ENCODE results near the gene TSC22D1. TPM values are rescaled to one million over a fixed set of nuclear protein-coding genes. Genes with fewer than 3 reads are reported as not detected.

The TSC22D1 gene
- total and polyA plus RNA-seq, 2 of the 4 experiments (the other 2 are of a cell fraction): 30.8 to 42.2 TPM

- ChIA-PET POLR2A (ENCODE audit: unreplicated experiment) (no interaction called here), CTCF (interaction anchor here (0.9 kb wide), 1 partner anchor 8 kb away, joined by 4 read pairs; no protein-coding TSS in a partner anchor)
- peaks cover 32% of the 10 kb centered on the region; the same call in 1 of the 2 replicates for H4K20me1 ChIP-seq (ENCODE audit: insufficient read depth, low read length)
- H3K4me3 ChIP-seq (ENCODE audit: insufficient read depth, low read depth, low read length): no peak overlapping the region
- H2BK15ac ChIP-seq (ENCODE audit: low read depth, low read length): no peak overlapping the region
- no peaks in the 10 kb centered on the region for H3K27me3 ChIP-seq (ENCODE audit: control insufficient read depth, insufficient read depth, low read length)
- no peak overlapping the region for H2BK20ac ChIP-seq (ENCODE audit: low read depth, low read length)
- H3K9me3 ChIP-seq (ENCODE audit: control insufficient read depth, insufficient read depth, low read length): no peaks in the 10 kb centered on the region
- no peak overlapping the region for H3K27ac ChIP-seq (ENCODE audit: insufficient read depth, low read length)
- no peak overlapping the region for H3K9ac ChIP-seq (ENCODE audit: low read depth, low read length)
- no peak overlapping the region for H3K18ac ChIP-seq (ENCODE audit: low read depth, low read length)
- no peak overlapping the region for H3K4ac ChIP-seq (ENCODE audit: low read depth, low read length)
- in situ Hi-C loops (cut with MboI; ENCODE audit: low sequenced_read_pairs) (no loop called here), dilution Hi-C loops (cut with HindIII; ENCODE audit: low sequenced_read_pairs, unreplicated experiment) (no loop called here), intact Hi-C loops (cut with micrococcal nuclease) (no loop called here)
- ATAC-seq (ENCODE audit: low read depth): no peak
- BruUV-seq (replicated peaks): no TSS peak
- H2AK5ac ChIP-seq (ENCODE audit: low read depth, low read length): no peak overlapping the region
- no peaks in the 10 kb centered on the region for H3K36me3 ChIP-seq (ENCODE audit: control insufficient read depth, insufficient read depth, low read length)
- 0 out of 2 replicates have a peak, but pooled peaks cover 4% of the 10 kb centered on the region for H3K9me1 ChIP-seq (ENCODE audit: insufficient read depth, low read length)
- DNase-seq: no peak
- H3K79me1 ChIP-seq (ENCODE audit: low read depth in 1 of 2, low read length in 2 of 2): peaks cover 18 to 72% of the 10 kb centered on the region in 2 experiments
- H4K91ac ChIP-seq (ENCODE audit: insufficient read depth, low read depth, low read length): no peak overlapping the region
- H2AK9ac ChIP-seq (replicated peaks; ENCODE audit: low read depth, low read length, poor library complexity): no peak overlapping the region
- H3K56ac ChIP-seq (ENCODE audit: extremely low read depth, insufficient read depth, low read length): no peak overlapping the region
- H3K4me1 ChIP-seq (ENCODE audit: control insufficient read depth, insufficient read depth, low read length): peaks cover 10% of the 10 kb centered on the region
- H2AFZ ChIP-seq (replicated peaks; ENCODE audit: low read length, poor library complexity): no peak overlapping the region
- H3K4me2 ChIP-seq (ENCODE audit: low read depth, low read length): peak overlapping the region; percentile 72; the same call in 1 of the 2 replicates
- H2BK5ac ChIP-seq (ENCODE audit: low read depth, low read length, poor library complexity, severe bottlenecking): no peak overlapping the region
- no peak overlapping the region for H3K14ac ChIP-seq (replicated peaks; ENCODE audit: low read depth, low read length)
- H4K5ac ChIP-seq (ENCODE audit: low read depth, low read length): no peak overlapping the region; the same call in 1 of the 2 replicates
- no peak overlapping the region for H2BK120ac ChIP-seq (ENCODE audit: low read depth, low read length)
- TF ChIP-seq CEBPB (IDR thresholded peaks at IDR 0.05; ENCODE audit: low read depth, low read length): no peak
- TF ChIP-seq MAFK (IDR thresholded peaks at IDR 0.05; ENCODE audit: low read depth, low read length): no peak
- TF ChIP-seq FOS (IDR thresholded peaks at IDR 0.05; ENCODE audit: low read depth, low read length): no peak
- no peak for TF ChIP-seq USF2 (IDR thresholded peaks at IDR 0.05; ENCODE audit: low read depth, low read length)
- TF ChIP-seq RCOR1 (IDR thresholded peaks at IDR 0.05; ENCODE audit: insufficient replicate concordance, low read length): no peak
- TF ChIP-seq RAD21 (IDR thresholded peaks at IDR 0.05; ENCODE audit: low read length): no peak
- TF ChIP-seq CTCF (conservative IDR thresholded peaks at IDR 0.05; ENCODE audit: low read depth, low read length): no peak
- no peak for TF ChIP-seq POLR2A (IDR thresholded peaks at IDR 0.05; ENCODE audit: low read depth, low read length)
- TF ChIP-seq CHD1 (IDR thresholded peaks at IDR 0.05; ENCODE audit: low read depth, low read length): no peak
- no peak for TF ChIP-seq MAZ (IDR thresholded peaks at IDR 0.05; ENCODE audit: borderline replicate concordance, low read depth, low read length)
- no peak for TF ChIP-seq BHLHE40 (IDR thresholded peaks at IDR 0.05; ENCODE audit: low read depth, low read length)
- TF ChIP-seq MXI1 (IDR thresholded peaks at IDR 0.05; ENCODE audit: borderline replicate concordance, low read depth, low read length): no peak
- 0 out of 2 replicates have a peak overlapping the region, but pooled peaks have one; percentile 64 for H3K23ac ChIP-seq (ENCODE audit: low read depth, low read length)
- no peak overlapping the region for H4K8ac ChIP-seq (ENCODE audit: low read depth in 2 of 2, low read length in 2 of 2)
Observed at GRCh38 chr13:44566601-44567000, 9.5 kb downstream of the TSC22D1 start.

Data from IMR-90 (cell line).